ENCODE data around the gene PGM2L1. TPM values are rescaled to one million over a fixed set of nuclear protein-coding genes. Genes with fewer than 3 reads are reported as not detected.
"Not testable (repeated sequence)": the region's sequence is repeated elsewhere in the genome, so short reads cannot be mapped to it uniquely, and the experiment has no call there.

PGM2L1 gene
- total RNA-seq, 4 donors from 2014 or later: 1.2 to 5.8 (median 3.0) TPM

- Histone ChIP-seq H3K4me1 (no peaks in the 10 kb centered on the region), H3K36me3 (no peaks in the 10 kb centered on the region), H3K27ac (no peak overlapping the region), H3K9me3 (no peaks in the 10 kb centered on the region), H3K4me3 (no peak overlapping the region), H3K27me3 (no peaks in the 10 kb centered on the region)
- no peak for TF ChIP-seq POLR2A (IDR thresholded peaks at IDR 0.05)
- no peak for TF ChIP-seq CTCF (IDR thresholded peaks at IDR 0.05)
- no peak for DNase-seq
Measured at GRCh38 chr11:74370123-74370522, 28.1 kb downstream of the PGM2L1 start.

GRCh38 chr11:74367881-74368280, 30.4 kb downstream of the PGM2L1 start:
- no peaks in the 10 kb centered on the region for H3K4me1 ChIP-seq
- H3K27me3 ChIP-seq: no peaks in the 10 kb centered on the region
- no peaks in the 10 kb centered on the region for H3K36me3 ChIP-seq
- H3K9me3 ChIP-seq: no peaks in the 10 kb centered on the region
- H3K27ac ChIP-seq: no peak overlapping the region
- TF ChIP-seq CTCF (IDR thresholded peaks at IDR 0.05) (no peak), POLR2A (IDR thresholded peaks at IDR 0.05) (no peak)
- no peak for DNase-seq
- H3K4me3 ChIP-seq: no peak overlapping the region

GRCh38 chr11:74366576-74366975, 31.7 kb downstream of the PGM2L1 start:
- H3K4me1 ChIP-seq: no peaks in the 10 kb centered on the region
- no peaks in the 10 kb centered on the region for H3K27me3 ChIP-seq
- no peak overlapping the region for H3K4me3 ChIP-seq
- DNase-seq: no peak
- H3K27ac ChIP-seq: no peak overlapping the region
- TF ChIP-seq POLR2A (IDR thresholded peaks at IDR 0.05): no peak
- TF ChIP-seq CTCF (IDR thresholded peaks at IDR 0.05): no peak
- no peaks in the 10 kb centered on the region for H3K36me3 ChIP-seq
- no peaks in the 10 kb centered on the region for H3K9me3 ChIP-seq

- H3K4me3 ChIP-seq, DNase-seq, H3K27me3 ChIP-seq, H3K4me1 ChIP-seq, H3K36me3 ChIP-seq, H3K27ac ChIP-seq, H3K9me3 ChIP-seq: not testable (repeated sequence)
Measured at GRCh38 chr11:74365805-74366204, 32.4 kb downstream of the PGM2L1 start.

GRCh38 chr11:74357449-74357848, 40.8 kb downstream of the PGM2L1 start:
- TF ChIP-seq POLR2A (IDR thresholded peaks at IDR 0.05): no peak
- no peak for TF ChIP-seq CTCF (IDR thresholded peaks at IDR 0.05)
- Histone ChIP-seq H3K4me1 (no peaks in the 10 kb centered on the region), H3K27me3 (no peaks in the 10 kb centered on the region), H3K9me3 (no peaks in the 10 kb centered on the region), H3K36me3 (peaks cover 0 to 15% (median 0%) of the 10 kb centered on the region in 3 donors), H3K27ac (no peak overlapping the region), H3K4me3 (no peak overlapping the region)
- DNase-seq: no peak

GRCh38 chr11:74355626-74356025, 42.6 kb downstream of the PGM2L1 start:
- TF ChIP-seq POLR2A (IDR thresholded peaks at IDR 0.05) (no peak), CTCF (IDR thresholded peaks at IDR 0.05) (no peak)
- Histone ChIP-seq H3K36me3 (peaks cover 0 to 11% (median 0%) of the 10 kb centered on the region in 3 donors), H3K4me3 (no peak overlapping the region), H3K27ac (no peak overlapping the region), H3K4me1 (no peaks in the 10 kb centered on the region), H3K9me3 (no peaks in the 10 kb centered on the region), H3K27me3 (no peaks in the 10 kb centered on the region)
- DNase-seq: no peak
